ACHN (cell line): ENCODE data around the gene GGA2.
"Not testable (repeated sequence)": the region's sequence is repeated elsewhere in the genome, so short reads cannot be mapped to it uniquely, and the experiment has no call there.

Experiments
- DNase-seq: peaks from one replicate; pipeline ENCODE4 v3.0.0-alpha.2; 2015
- in situ Hi-C: cut with HindIII; loops from 2 replicates; pipeline ENCODE4 v1.10.0; 2017; ENCODE audit warnings: low sequenced_read_pairs, low pct_ligation_motif_present, low pct_unique_long_range_greater_than_20kb

The GGA2 gene

DNA sequence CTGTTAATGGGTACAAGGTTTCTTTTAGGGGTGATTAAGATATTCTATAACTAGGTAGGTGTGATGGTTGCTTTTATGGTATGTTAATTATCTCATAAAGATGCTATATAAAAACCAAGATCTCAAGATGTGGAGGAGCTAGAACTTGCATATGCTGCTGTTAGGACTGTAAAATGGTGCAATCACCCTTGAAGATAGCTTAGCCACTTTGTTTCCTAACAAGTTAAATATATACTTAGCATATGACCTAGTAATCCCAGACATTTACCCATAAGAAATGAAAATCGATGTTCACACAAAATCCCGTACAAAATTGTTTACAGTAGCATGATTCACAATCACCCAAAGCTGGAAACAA lies 25.1 kb downstream of the GGA2 start:
- in situ Hi-C loops = no loop called here
- no peak for DNase-seq

DNA sequence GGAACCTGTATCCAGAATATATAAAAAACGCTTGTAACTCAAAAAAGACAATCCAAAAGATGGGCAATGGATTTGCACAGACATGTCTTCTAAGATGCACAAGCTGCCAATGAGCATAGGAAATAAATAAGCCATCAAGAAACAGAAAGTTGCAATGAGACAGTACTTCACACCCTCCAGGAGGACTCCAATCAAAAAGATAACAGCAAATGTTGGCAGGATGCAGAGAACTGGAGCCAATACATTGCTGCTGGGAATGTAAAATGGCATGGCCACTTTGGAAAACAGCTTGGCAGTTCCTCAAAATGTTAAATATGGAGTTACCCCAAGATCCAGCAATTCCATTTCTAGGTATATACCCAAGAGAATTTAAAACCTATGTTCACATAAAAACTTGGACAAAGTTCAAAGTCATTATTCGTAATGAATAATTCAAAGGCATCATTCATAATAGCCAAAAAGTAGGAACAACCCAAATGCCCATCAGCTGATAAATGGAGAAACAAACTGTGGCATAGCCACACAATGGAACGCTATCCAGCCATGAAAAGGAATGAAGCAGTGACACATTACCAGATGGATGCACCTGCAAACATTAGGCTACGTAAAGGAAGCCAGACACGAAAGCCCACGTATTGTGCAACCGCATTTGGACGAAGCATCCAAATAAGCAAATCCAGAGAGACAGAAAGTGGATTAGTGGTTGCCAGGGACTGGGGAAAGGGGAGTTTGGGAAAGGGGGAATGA lies 25.6 kb downstream of the GGA2 start:
- in situ Hi-C loops = no loop called here

DNA sequence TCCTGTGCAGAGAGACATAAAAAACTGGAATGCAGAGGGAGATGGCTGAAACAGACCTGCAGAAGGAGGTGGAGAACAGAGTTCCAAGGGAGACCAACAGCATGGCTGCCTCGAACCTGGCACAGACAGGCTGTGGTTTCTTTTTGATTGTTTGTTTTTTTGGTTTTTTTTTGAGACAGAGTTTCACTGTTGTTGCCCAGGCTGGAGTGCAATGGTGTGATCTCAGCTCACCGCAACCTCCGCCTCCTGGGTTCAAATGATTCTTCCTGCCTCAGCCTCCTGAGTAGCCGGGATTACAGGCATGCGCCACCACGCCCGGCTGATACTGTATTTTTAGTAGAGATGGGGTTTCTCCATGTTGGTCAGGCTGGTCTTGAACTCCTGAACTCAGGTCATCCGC lies 26.8 kb downstream of the GGA2 start:
- in situ Hi-C loops, DNase-seq: not testable (repeated sequence)

More for the DNA sequence above, 25.6 kb downstream of the GGA2 start:
- no peak for DNase-seq

DNA sequence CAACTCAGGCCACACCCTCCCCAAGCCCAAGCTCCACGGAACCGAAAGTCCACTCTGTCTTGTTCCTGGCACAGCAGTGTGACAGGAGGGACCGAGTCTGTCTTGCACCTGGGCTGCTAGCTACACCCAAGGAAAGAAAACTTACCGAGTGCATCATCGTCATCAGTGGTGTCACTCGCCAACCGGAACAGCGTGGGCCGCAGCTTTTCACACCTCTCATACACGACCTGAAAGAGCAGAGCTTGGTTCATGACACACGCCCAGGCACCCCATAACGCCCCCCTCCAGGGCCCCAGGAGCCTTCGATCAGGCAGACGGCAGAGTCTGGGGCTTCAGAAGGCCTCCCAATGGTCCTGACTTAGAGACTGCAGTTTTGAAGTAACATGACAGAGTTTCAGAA lies 27.5 kb downstream of the GGA2 start:
- in situ Hi-C loops = no loop called here
- DNase-seq = no peak

DNA sequence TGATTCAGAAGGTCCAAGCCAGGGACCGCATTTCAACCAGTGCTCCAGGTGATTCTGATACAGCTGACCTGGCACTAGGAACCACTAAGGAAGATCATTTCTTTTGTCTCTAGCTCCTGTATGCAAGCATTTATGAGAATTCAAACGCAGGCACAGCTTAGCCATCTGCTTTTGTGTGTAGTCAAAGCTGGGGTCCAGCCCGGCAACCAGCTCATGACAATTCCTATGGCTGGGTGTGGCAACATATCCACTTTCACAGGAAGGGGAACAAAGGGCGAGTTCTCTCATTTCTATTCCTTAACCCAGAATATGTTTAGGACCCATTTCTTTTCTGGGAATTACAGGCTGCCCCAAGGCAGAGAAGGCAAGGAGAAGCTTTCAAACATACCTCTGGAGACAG lies 30.0 kb downstream of the GGA2 start:
- DNase-seq = no peak
- in situ Hi-C loops = no loop called here

GRCh38 chr16:23479138-23479537 lies 31.2 kb downstream of the GGA2 start:
- DNase-seq = no peak
- in situ Hi-C loops = no loop called here

DNA sequence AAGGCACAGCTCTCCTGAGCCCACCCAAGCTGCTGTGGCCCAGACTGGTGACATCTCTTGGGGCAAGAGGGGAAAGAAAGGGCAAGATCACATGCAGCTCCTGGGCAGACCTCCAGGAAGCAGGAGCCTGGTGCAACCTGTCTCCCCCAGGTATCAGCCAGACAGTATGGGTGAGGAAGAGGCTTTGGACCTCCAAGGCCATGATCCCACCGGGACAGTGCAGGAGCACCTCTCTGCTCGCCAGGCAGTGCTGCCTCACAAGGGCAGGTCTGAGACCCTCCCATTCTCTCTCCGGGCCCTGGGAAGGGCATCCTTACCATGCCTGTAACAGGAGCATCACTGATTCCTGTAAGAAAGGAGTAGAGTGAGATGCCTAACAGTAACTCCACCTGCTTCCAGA lies 31.7 kb downstream of the GGA2 start:
- no peak for DNase-seq
- in situ Hi-C loops = no loop called here

- DNase-seq = no peak
- in situ Hi-C loops = no loop called here
These were observed 34.0 kb downstream of the GGA2 start for GRCh38 chr16:23476289-23476688.

GRCh38 chr16:23469814-23470213 lies 40.5 kb downstream of the GGA2 start:
- in situ Hi-C loops = no loop called here
- DNase-seq = peak; percentile 73

- DNase-seq = no peak
- in situ Hi-C loops = no loop called here
These were observed 44.0 kb downstream of the GGA2 start for GRCh38 chr16:23466162-23466885.

DNA sequence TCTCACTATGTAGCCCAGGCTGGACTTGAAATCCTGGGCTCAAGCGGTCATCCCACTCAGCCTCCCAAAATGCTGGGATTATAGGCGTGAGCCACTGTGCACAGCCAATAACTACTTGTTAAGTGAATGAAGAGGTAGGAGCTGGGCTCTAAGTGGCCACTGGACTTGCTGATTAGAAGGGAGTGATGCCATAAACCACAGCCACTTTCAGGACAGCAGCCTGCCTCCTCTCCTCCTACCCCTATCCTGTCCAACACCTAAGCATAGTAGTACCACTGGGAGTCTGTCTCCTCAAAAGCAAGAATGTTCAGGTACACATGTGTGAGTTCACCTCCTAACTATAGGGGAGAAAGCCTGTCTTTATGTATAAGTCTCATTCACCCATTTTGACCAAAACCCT lies 45.1 kb downstream of the GGA2 start:
- in situ Hi-C loops = no loop called here
- no peak for DNase-seq

DNA sequence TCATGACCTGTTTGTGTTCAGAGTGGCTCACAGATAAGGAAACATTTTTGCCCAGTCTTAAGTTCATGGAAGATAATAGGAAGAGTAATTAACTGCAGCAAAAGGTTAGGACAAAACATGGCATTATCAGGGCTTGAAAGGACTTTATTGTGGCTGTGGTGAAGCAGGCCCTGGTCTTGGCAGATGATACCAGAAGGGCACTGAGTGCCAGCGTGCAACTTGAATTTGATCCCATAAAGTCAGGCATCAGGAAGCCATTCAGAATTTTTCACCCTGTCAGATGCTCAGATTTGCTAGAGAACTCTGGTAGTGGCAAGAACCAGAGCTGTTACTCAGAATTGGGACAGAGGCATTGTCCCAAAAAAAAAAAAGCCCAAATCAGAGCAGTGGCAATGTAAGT lies 46.1 kb downstream of the GGA2 start:
- in situ Hi-C loops = no loop called here
- no peak for DNase-seq

DNA sequence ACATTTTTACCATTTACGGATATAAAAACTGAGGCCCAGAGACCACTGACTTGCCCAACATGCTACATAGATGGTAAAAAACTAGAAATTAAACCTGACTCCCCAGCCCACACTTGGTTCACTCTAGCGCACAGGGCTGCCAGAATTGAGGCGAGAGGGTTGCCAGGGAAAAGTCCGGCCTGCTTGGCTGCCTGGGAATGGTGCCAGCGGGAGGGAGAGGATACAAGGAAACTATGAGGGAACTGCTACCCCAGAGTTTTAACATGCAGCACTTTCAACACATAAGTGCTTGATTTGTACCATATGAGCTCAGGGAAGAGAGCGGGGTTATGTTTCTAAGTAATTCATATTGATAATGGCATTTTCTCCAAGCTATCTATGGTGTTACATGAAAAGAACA lies 47.3 kb downstream of the GGA2 start:
- DNase-seq = peak; percentile 12
- in situ Hi-C loops = not testable (repeated sequence)

GRCh38 chr16:23453338-23454052 lies 56.8 kb downstream of the GGA2 start:
- DNase-seq = no peak
- in situ Hi-C loops = no loop called here

GRCh38 chr16:23452572-23453337 lies 57.5 kb downstream of the GGA2 start, which contains the start of gene COG7:
TSS of gene COG7 (minus strand) at chr16:23453189. CDS start at chr16:23452994, 195 bp downstream.
- peak; percentile 91 for DNase-seq
- in situ Hi-C loops = no loop called here

GRCh38 chr16:23452221-23452571 lies 58.1 kb downstream of the GGA2 start:
- in situ Hi-C loops = no loop called here
- no peak for DNase-seq

- in situ Hi-C loops = loop anchor here (25.0 kb wide), 1 partner anchor 261 kb away; the partner anchor contains the start of gene SCNN1G
- no peak for DNase-seq
These were observed 61.9 kb downstream of the GGA2 start for GRCh38 chr16:23448392-23448791.

DNA sequence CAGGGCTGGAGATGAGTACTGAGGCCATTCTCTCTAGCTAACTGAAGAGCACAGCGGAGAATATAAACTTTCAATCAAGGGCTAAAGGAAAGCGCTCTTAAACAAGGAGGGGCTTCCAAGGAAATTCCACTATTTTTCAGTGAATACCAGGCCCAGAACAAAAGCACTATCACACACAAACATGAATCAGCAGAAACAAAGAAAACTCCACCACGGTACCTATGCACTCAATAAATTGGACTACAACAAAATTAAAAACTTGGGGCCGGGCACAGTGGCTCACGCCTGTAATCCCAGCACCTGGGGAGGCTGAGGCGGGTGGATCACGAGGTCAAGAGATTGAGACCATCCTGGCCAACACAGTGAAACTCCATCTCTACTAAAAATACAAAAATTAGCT lies 72.8 kb downstream of the GGA2 start:
- not testable (repeated sequence) for DNase-seq
- in situ Hi-C loops = loop anchor here (25.0 kb wide), 1 partner anchor 250 kb away; the partner anchor contains the start of gene SCNN1G

- in situ Hi-C loops = loop anchor here (25.0 kb wide), 1 partner anchor 250 kb away; the partner anchor contains the start of gene SCNN1G
- no peak for DNase-seq
These were observed 73.3 kb downstream of the GGA2 start for GRCh38 chr16:23436951-23437350.
